Smooth muscle cell of the brain vasculature (primary cell): ENCODE results near the gene MRPS12.
A peak's percentile ranks its signal among the peaks of the same experiment; 100 is the strongest.
"Not testable (repeated sequence)": the region's sequence is repeated elsewhere in the genome, so short reads cannot be mapped to it uniquely, and the experiment has no call there.

Experiments used
- DNase-seq: peaks from one replicate; pipeline ENCODE4 v3.0.0-alpha.2; 2012; ENCODE audit warnings: low read depth, low spot score

The MRPS12 gene

DNA sequence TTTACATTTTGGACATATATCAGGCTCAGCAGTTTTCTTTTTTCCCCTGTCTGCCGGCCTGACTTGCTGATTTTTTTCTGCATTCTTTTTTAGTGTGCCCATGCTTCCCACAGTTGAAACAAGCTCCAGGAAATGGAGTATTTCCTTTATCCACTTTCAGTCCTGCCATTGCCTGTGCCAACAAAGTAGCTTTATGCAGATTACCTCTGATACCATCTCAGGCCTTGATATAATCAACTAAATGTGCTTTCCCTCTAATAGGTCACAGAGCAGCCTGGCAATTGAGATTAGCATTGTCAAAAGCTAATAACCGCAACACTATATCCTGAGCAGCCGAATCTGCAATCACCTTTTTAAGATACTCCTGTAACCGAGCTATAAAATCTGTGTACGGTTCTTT, 9.2 kb downstream of the MRPS12 start:
- no peak for DNase-seq

DNA sequence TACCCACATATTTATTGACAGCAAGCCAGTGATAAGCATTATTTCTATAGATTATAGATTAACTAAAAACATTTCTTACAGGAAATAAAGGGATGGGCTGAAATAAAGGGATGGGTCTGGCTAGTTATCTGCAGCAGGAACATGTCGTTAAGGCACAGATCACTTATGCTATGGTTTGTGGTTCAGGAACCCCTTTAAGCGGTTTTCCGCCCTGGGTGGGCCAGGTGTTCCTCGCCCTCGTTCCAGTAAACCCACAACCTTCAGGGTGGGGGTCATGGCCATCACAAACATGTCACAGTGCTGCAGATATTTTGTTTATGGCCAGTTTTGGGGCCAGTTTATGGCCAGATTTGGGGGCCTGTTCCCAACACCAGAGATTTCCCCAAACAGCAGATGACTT, 10.7 kb downstream of the MRPS12 start:
- not testable (repeated sequence) for DNase-seq

DNA sequence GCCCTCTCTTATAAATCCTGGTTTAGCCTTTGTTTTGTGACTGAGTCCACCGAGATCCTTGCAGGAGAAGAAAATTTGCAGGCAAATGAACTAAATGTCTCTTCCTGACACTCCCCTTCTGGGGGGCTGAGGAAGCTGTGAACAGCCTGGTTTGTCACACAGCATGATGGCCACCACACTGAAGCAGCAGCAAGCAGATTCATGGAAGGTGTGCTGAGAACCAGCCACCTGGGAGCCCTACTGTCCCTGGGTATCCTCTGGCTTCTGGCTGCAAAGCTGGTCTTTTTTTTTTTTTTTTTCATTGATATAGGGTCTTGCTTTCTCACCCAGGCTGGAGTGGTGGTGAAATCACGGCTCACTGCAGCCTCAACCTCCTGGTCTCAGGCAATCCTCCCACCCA, 11.2 kb downstream of the MRPS12 start:
- DNase-seq, result no peak

- no peak for DNase-seq
Measured at GRCh38 chr19:38942471-38943181, 11.9 kb downstream of the MRPS12 start.

- no peak for DNase-seq
Measured at GRCh38 chr19:38944981-38945506, 14.3 kb downstream of the MRPS12 start.

- no peak for DNase-seq
Measured at GRCh38 chr19:38945562-38946228, 15.0 kb downstream of the MRPS12 start.

DNA sequence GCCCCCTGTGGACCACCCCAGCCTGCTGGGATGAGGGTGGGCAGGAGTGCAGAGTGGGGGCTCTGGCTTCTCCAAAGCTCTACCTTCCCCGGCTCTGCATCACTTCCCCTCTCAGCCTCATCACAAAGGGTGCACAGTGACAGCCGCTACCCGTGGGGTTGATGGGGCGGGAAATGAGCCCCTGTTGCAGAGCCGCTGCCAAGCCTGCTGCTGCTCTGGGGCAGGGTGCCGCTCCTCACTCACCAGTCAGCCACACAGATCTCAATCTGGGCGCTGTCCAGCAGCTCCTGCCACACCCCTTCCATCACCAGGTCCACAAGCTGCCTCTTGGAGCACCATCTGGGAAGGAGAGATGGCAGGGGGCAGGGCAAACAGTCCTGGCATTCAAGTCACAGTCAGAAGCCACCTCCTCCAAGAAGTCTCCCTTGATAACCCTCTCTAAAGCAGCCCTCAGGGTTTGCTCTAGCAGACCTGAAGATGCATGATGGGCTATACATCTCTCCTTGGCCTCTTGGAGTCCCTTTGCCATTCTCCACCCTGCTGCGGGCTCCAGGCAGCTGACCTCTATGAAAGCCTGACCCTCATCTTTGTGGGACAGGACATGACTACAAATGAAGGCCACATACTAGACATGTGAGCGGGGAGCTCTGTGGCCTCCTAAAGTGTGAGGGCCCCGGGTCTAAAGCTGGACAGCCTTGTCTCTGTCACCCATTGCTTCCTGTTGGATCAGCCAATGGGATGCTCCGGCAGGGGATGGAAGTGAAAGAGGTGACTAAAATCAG, 15.7 kb downstream of the MRPS12 start:
- no peak for DNase-seq

DNA sequence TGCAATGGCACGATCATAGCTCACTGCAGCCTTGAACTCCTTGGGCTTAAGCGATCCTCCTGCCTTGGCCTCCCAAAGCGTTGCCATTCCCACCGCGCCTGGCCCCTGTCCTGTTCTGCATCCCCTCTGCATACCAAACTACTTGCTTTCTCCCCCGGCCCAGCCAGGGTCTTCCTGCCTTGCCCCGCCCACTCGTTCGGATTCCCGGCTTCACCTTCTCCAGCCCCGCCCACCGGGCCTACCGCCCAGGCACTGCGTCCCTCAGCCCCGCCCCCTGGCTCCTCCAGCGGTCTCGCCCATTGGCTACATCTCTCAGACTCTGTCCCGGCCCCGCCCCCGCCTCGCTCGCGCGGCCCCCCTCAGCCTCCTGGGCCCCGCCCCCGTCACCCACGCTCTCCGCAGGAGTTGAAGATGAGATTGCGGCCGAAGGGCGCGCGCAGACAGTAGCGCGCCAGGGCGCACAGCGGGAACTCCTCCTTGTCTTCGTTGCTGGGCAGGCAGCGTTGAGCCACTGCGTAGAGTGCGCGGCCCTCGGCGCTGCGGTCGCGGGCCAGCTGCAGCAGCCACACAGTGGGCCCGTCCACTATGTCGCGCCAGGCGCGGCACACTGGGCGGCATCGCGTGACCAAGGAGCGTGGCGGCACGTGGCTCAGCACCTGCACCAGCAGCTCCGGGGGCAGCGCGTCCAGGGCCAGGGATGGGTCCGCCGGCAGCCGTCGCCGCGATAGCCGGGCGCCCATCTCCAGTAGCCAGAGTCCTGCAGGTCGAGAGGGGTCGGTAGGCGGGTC, 19.0 kb downstream of the MRPS12 start:
- DNase-seq, result peak; percentile 37

GRCh38 chr19:38951187-38951586, 20.4 kb downstream of the MRPS12 start:
- DNase-seq, result no peak

- no peak for DNase-seq
Measured at GRCh38 chr19:38952395-38953165, 21.8 kb downstream of the MRPS12 start.

DNA sequence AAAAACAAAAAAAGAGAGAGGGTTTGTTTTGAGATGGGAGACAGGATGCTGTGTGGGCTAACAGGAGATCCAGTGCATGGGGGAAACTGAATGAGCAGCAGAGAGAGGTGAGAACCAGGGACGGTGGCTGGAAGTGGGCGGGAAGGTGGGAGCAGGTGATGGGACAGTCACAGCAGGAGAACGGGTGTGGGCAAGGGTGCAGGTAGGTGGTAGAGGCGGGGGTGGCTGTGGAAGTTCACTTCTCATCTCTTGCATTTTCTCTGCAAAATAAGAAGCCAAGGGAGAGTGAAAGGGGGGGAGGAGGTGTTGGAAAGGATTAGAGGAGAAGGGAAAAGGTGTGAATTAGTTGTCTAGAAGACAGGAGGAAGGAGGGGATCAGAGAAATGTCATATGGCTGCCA, 22.9 kb downstream of the MRPS12 start:
- no peak for DNase-seq

DNA sequence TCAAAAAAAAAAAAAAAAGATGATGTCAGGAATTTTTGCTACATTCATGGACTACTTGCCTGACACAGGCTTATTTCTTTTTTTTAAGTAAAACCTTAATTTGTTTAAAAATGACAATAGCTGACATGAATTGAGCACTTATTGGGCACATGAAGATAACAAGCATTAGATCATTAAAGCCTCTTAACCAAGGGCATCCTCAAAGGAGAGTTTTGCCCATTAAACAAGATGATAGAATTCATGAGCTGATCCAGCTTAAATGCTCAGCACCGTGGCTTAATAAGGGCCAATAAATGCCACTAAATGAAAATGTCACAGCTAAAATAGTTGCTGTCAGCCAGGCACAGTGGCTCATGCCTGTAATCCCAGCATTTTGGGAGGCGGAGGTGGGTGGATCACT, 25.5 kb downstream of the MRPS12 start:
- no peak for DNase-seq

- DNase-seq, result no peak
Measured at GRCh38 chr19:38958301-38958700, 27.6 kb downstream of the MRPS12 start.

- no peak for DNase-seq
Measured at GRCh38 chr19:38959618-38960017, 28.9 kb downstream of the MRPS12 start.

DNA sequence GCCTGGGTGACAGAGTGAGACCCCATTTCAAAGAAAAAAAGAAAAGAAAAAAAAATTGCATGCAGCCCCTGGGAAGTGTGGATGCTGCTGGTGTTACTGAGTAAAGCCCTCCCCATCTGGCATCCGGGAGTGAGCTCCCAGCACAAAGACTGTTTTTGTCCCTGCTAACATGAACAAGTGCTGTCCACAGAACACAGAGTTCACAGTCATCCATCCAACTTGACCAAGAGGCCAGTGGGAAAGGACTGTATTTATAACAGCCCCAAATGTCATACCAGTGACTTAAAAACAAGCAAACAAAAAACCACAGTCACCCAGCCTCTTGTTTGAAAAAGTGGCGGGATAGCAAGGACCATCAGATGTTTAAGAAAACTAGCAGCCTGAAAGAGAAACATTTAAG, 34.0 kb downstream of the MRPS12 start:
- no peak for DNase-seq

DNA sequence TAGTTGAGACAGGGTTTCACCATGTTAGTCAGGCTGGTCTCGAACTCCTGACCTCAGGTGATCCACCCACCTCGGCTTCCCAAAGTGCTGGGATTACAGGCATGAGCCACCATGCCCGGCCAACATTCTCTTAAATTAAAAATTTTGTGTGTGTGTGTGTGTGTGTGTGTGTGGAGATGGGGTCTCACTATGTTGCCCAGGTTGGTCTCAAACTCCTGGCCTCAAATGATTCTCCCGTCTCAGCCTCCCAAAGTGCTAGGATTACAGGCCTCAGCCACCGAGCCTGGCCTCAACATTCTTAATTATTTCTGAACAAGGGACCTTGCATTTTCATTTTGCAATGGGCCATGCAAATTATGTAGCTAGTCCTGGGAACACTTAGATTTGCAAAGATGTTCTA, 35.4 kb downstream of the MRPS12 start:
- DNase-seq, result not testable (repeated sequence)

DNA sequence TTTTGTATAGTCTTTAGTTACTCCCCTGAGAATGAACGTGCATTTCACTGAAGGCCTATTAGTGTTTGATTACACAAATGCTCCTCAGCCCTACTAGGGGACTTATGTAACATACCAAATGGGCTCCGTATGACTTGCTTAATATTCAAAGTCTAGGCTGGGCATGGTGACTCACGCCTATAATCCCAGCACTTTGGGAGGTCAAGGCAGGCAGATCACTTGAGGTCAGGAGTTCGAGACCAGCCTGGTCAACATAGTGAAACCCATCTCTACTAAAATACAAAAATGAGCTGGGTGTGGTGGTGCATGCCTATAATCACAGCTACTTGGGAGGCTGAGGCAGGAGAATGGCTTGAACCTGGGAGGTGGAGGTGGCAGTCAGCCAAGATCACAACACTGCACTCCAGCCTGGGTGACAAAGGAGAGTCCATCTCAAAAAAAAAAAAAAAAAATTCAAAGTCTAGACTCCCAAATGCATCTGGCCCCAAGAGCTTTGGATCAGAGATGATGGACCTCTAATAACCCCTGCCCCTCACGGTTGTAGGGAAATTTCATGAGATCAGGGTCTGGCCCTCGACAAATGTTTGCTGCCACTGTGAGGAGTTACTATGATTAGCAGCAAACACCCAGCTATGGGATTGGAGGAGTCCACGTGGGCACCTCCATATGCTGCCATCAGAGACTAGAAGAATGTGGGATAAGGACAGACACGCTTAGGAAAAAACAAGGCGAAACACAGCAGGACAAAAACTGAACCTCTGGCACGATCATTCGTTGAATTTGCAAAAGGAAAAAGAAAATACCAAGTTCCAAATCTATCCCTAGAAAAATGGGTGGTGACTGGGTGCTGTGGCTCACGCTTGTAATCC, 40.2 kb downstream of the MRPS12 start:
- no peak for DNase-seq

DNA sequence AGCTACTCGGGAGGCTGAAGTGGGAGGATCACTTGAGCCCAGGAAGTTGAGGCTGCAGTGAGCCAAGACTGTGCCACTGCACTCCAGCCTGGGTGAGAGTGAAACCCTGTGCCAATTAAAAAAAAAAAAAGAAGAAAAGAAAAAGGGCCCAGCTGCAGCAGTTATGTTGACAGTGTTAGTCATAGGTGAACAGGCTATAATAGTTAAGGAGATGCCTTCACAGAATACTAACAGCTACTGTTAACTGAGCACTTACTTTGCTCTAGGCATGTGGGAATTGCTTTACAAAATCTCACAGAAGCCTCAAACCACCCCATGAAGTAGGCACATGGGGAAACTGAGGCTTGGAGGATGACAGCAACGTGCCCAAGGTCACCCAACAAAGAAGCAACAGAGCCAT, 40.9 kb downstream of the MRPS12 start:
- DNase-seq, result no peak

DNA sequence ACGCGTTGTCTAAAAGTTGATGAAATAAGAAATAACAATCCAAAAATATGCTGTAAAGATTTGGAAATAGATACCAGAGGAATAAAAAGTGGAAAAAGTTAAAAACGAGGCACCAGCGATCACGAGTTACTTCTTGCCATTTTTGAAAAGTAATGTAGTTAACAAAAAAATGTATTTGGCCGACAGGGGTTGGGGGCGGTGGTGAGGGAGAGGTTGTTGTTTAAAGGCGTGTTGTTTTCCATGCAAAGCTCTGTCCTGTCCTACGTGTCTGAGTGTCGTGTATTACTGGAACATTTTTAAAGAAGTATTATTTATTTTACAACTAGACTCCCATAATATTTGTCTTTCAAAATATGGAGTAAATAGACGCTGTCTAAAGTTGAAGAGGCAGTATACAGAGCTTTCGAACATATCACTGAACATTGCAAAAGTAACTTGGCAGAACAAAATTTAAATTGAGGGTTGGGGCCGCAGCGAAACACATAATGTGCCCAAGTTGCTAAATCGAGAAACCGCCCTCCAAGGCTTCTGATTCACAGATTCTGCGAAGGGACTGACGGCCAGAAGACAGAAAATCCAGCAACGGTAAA, 44.0 kb downstream of the MRPS12 start:
- no peak for DNase-seq
